ENCODE measurements around the gene CNTNAP2.

DNA sequence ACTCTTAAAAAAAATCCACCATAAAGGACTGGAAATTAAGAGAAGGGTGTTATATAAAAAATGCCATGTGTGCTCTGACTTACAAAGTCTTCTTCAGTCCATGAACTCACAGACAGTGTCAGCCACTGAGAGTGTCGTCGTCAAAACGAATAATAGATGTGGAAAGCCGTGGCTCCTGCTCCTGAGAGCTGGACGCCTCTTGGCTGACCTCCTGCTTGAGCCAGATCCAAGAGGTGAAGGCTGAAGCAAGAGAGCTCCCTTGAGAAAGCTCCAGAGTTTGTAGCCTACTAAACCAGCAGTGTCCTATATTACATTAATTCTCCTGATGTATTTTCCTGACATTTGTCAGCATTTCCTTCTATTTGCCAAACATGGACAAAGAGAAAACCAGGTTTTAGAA lies 2239.7 kb downstream of the CNTNAP2 start:
- TF ChIP-seq POLR2AphosphoS5 (IDR thresholded peaks at IDR 0.05) (peak in 1 of 4 donors; percentile 31), EP300 (IDR thresholded peaks at IDR 0.05) (no peak)
- TF ChIP-seq, protein P1, sequence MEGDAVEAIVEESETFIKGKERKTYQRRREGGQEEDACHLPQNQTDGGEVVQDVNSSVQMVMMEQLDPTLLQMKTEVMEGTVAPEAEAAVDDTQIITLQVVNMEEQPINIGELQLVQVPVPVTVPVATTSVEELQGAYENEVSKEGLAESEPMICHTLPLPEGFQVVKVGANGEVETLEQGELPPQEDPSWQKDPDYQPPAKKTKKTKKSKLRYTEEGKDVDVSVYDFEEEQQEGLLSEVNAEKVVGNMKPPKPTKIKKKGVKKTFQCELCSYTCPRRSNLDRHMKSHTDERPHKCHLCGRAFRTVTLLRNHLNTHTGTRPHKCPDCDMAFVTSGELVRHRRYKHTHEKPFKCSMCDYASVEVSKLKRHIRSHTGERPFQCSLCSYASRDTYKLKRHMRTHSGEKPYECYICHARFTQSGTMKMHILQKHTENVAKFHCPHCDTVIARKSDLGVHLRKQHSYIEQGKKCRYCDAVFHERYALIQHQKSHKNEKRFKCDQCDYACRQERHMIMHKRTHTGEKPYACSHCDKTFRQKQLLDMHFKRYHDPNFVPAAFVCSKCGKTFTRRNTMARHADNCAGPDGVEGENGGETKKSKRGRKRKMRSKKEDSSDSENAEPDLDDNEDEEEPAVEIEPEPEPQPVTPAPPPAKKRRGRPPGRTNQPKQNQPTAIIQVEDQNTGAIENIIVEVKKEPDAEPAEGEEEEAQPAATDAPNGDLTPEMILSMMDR (IDR thresholded peaks at IDR 0.05), result no peak
